HFF-Myc (cell line): ENCODE data around the gene POLR3GL.

Experiments used
- DNase-seq: peaks from one replicate; pipeline ENCODE4 v3.0.0-alpha.2; 2011; ENCODE audit warnings: low read depth; ENCODE audit errors: extremely low read depth
- H3K4me3 ChIP-seq: replicated peaks from 2 replicates; pipeline ENCODE4 v1.5.1; 2011; ENCODE audit warnings: low read depth, mild to moderate bottlenecking, control low read depth, low read length
- CTCF ChIP-seq: IDR thresholded peaks from 2 replicates; pipeline ENCODE4 v1.5.1; 2012; ENCODE audit warnings: mild to moderate bottlenecking, low read depth, low read length, control low read depth; ENCODE audit errors: missing control alignments

POLR3GL gene

GRCh38 chr1:145974721-145975120 is 10.2 kb downstream of the POLR3GL start:
- no peak for TF ChIP-seq CTCF
- no peak for DNase-seq
- H3K4me3 ChIP-seq = no peak overlapping the region

GRCh38 chr1:145975216-145975615 is 10.7 kb downstream of the POLR3GL start:
- TF ChIP-seq CTCF = no peak
- no peak overlapping the region for H3K4me3 ChIP-seq
- DNase-seq = no peak

- TF ChIP-seq CTCF = no peak
- no peak for DNase-seq
- no peak overlapping the region for H3K4me3 ChIP-seq
These were observed 12.5 kb downstream of the POLR3GL start for GRCh38 chr1:145977016-145977415.

GRCh38 chr1:145977486-145978470 is 13.3 kb downstream of the POLR3GL start:
- no peak overlapping the region for H3K4me3 ChIP-seq
- TF ChIP-seq CTCF = peak; percentile 84
- peak; percentile 81 for DNase-seq

GRCh38 chr1:145978471-145978853 is 14.0 kb downstream of the POLR3GL start:
- no peak for TF ChIP-seq CTCF
- no peak for DNase-seq
- peak overlapping the region; percentile 28 for H3K4me3 ChIP-seq

- H3K4me3 ChIP-seq = peak overlapping the region; percentile 28
These were observed 14.6 kb downstream of the POLR3GL start for GRCh38 chr1:145978854-145979745.

More at GRCh38 chr1:145978854-145979745, 14.6 kb downstream of the POLR3GL start:
- TF ChIP-seq CTCF = peak; percentile 13
- DNase-seq = peak; percentile 100
